ENCODE results near the gene FBXO42.

DNA sequence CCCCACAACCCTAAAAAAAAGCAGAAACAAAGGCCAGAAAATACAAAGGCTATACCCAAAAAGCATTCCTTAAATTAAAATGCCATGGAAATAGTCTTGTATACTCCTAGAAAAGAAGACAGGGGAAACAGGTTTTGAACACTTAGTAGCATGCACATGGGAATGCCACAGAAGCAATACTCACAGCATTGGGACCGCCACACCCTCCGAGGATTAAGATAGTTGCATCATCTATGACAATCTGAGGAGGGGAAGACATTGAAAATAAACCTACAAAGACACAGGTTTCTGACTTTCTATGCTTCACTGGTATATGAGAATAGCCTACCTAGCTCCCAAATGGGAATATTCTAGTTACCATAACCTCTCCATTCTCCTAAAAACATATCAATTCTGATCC lies 99.4 kb downstream of the FBXO42 start:
- TF ChIP-seq EP300 (IDR thresholded peaks at IDR 0.05): no peak
- TF ChIP-seq, protein P1, sequence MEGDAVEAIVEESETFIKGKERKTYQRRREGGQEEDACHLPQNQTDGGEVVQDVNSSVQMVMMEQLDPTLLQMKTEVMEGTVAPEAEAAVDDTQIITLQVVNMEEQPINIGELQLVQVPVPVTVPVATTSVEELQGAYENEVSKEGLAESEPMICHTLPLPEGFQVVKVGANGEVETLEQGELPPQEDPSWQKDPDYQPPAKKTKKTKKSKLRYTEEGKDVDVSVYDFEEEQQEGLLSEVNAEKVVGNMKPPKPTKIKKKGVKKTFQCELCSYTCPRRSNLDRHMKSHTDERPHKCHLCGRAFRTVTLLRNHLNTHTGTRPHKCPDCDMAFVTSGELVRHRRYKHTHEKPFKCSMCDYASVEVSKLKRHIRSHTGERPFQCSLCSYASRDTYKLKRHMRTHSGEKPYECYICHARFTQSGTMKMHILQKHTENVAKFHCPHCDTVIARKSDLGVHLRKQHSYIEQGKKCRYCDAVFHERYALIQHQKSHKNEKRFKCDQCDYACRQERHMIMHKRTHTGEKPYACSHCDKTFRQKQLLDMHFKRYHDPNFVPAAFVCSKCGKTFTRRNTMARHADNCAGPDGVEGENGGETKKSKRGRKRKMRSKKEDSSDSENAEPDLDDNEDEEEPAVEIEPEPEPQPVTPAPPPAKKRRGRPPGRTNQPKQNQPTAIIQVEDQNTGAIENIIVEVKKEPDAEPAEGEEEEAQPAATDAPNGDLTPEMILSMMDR (IDR thresholded peaks at IDR 0.05): no peak
- no peak for TF ChIP-seq POLR2A (IDR thresholded peaks at IDR 0.05)

All from upper lobe of left lung (tissue), 4 donors.